GM23338 (cell line): ENCODE results near the gene ADPGK. TPM values are rescaled to one million over a fixed set of nuclear protein-coding genes. Genes with fewer than 3 reads are reported as not detected.
"Not testable (repeated sequence)": the region's sequence is repeated elsewhere in the genome, so short reads cannot be mapped to it uniquely, and the experiment has no call there.

Source experiments
- ATAC-seq: fragments of 200-7000 bp; cut with Tn5 transposase; 3 replicates; pipeline ENCODE4 v1.9.1; 2020
- DNase-seq: peaks from one replicate; pipeline ENCODE4 v3.0.0-alpha.2; 2015; ENCODE audit warnings: low spot score
- H2AFZ ChIP-seq: fragments of 200-600 bp; sonication (generic); 2 replicates; pipeline ENCODE4 v1.8.0; 2016; ENCODE audit warnings: antibody characterized with exemption, mild to moderate bottlenecking, moderate library complexity
- H3F3A ChIP-seq: fragments of 200-600 bp; sonication (generic); replicated peaks from 2 replicates; pipeline ENCODE4 v1.8.0; 2017; ENCODE audit warnings: antibody characterized with exemption, mixed run types, low read depth
- H3K27ac ChIP-seq: fragments of 200-600 bp; sonication (generic); 2 replicates; pipeline ENCODE4 v1.6.1; 2016; ENCODE audit warnings: low read depth
- H3K27me3 ChIP-seq: fragments of 200-600 bp; sonication (generic); 2 replicates; pipeline ENCODE4 v1.8.0; 2016; ENCODE audit warnings: mild to moderate bottlenecking, mixed run types, moderate library complexity; ENCODE audit not compliant: insufficient read depth
- H3K36me3 ChIP-seq: fragments of 200-600 bp; sonication (generic); 2 replicates; pipeline ENCODE4 v1.8.0; 2016; ENCODE audit warnings: mild to moderate bottlenecking; ENCODE audit not compliant: insufficient read depth
- H3K4me1 ChIP-seq: fragments of 200-600 bp; sonication (generic); 2 replicates; pipeline ENCODE4 v1.8.0; 2016; ENCODE audit warnings: mild to moderate bottlenecking, moderate library complexity; ENCODE audit not compliant: insufficient read depth
- H3K4me2 ChIP-seq: fragments of 200-600 bp; sonication (generic); 2 replicates; pipeline ENCODE4 v1.7.1; 2017; ENCODE audit warnings: mixed run types
- H3K4me3 ChIP-seq: fragments of 200-600 bp; sonication (generic); 2 replicates; pipeline ENCODE4 v1.6.1; 2016; ENCODE audit warnings: mixed run types
- H3K79me2 ChIP-seq: fragments of 200-600 bp; sonication (generic); replicated peaks from 2 replicates; pipeline ENCODE4 v1.8.0; 2017; ENCODE audit warnings: mild to moderate bottlenecking; ENCODE audit not compliant: insufficient read depth
- H3K9me2 ChIP-seq: fragments of 200-600 bp; sonication (generic); 2 replicates; pipeline ENCODE4 v1.8.0; 2017; ENCODE audit not compliant: insufficient read depth
- H4K20me1 ChIP-seq: fragments of 200-600 bp; sonication (generic); replicated peaks from 2 replicates; pipeline ENCODE4 v1.8.0; 2017; ENCODE audit warnings: mild to moderate bottlenecking; ENCODE audit not compliant: insufficient read depth
- H3K27ac Mint-ChIP-seq: 2 replicates; pipeline ENCODE4 v1.8.0; 2020; ENCODE audit warnings: inconsistent platforms, mild to moderate bottlenecking, moderate library complexity, mixed read lengths
- H3K27me3 Mint-ChIP-seq: 3 replicates; pipeline ENCODE4 v1.8.0; 2022; ENCODE audit warnings: low read depth, mild to moderate bottlenecking, moderate library complexity, mixed read lengths, inconsistent platforms; ENCODE audit not compliant: insufficient read depth, poor library complexity
- H3K36me3 Mint-ChIP-seq: 3 replicates; pipeline ENCODE4 v1.8.0; 2021; ENCODE audit warnings: low read depth, mild to moderate bottlenecking, inconsistent platforms, moderate library complexity, mixed read lengths
- H3K4me1 Mint-ChIP-seq: 3 replicates; pipeline ENCODE4 v1.8.0; 2020; ENCODE audit warnings: mild to moderate bottlenecking, inconsistent platforms, mixed read lengths
- H3K4me3 Mint-ChIP-seq: 3 replicates; pipeline ENCODE4 v1.8.0; 2021; ENCODE audit warnings: moderate library complexity, mild to moderate bottlenecking, inconsistent platforms, mixed read lengths
- H3K9me3 Mint-ChIP-seq: 3 replicates; pipeline ENCODE4 v1.8.0; 2020; ENCODE audit warnings: moderate library complexity, mild to moderate bottlenecking, inconsistent platforms, mixed read lengths
- CTCF ChIP-seq, 2 experiments: fragments of 200-600 bp in 1 of 2; sonication (generic) in 1 of 2; conservative IDR thresholded peaks; 2 replicates each; pipeline versions ENCODE4 v1.5.1 to v1.6.1; 2016 to 2017; ENCODE audit warnings: antibody characterized with exemption in 2 of 2, low read depth in 2 of 2, mild to moderate bottlenecking in 2 of 2, moderate library complexity in 1 of 2
- EZH2 ChIP-seq: fragments of 200-600 bp; sonication (generic); IDR thresholded peaks from one replicate; pipeline ENCODE4 v1.8.0; 2017; ENCODE audit warnings: antibody characterized with exemption, mild to moderate bottlenecking, low read depth; ENCODE audit not compliant: unreplicated experiment
- EZH2phosphoT487 ChIP-seq: fragments of 200-600 bp; sonication (generic); IDR thresholded peaks from one replicate; pipeline ENCODE4 v1.8.1; 2018; ENCODE audit warnings: antibody characterized with exemption; ENCODE audit not compliant: unreplicated experiment
- NANOG ChIP-seq: IDR thresholded peaks from 2 replicates; pipeline ENCODE4 v1.6.1; 2016; ENCODE audit warnings: antibody characterized with exemption, borderline replicate concordance
- POLR2AphosphoS5 ChIP-seq: IDR thresholded peaks from 2 replicates; pipeline ENCODE4 v1.6.1; 2016; ENCODE audit warnings: antibody characterized with exemption, low read depth
- ZNF331 ChIP-seq: fragments of 250-450 bp; sonication (Bioruptor Pico); IDR thresholded peaks from 2 replicates; pipeline ENCODE4 v1.5.0; 2020; ENCODE audit warnings: low read depth, mild to moderate bottlenecking, moderate library complexity
- ZNF462 ChIP-seq: fragments of 250-450 bp; sonication (Bioruptor Pico); IDR thresholded peaks from 2 replicates; pipeline ENCODE4 v1.5.0; 2020; ENCODE audit warnings: mild to moderate bottlenecking, moderate library complexity
- polyA plus RNA-seq: library from polyadenylated mRNA; unstranded; fragments of >200 nt; fragmentation: Nextera tagmentation; extraction: Ambion mirVana; gene quantifications from 2 replicates; pipeline ENCODE4 v1.2.1, GENCODE V29; 2016
- total RNA-seq: library from RNA; depleted of rRNA; stranded (reverse); fragments of >200 nt; shearing (Covaris generic); gene quantifications from 2 replicates; pipeline ENCODE4 v1.2.3, GENCODE V29; 2014

The ADPGK gene
- total and polyA plus RNA-seq, 2 experiments from 2014 or later = 21.5 to 57.0 TPM

- TF ChIP-seq ZNF462 (CRISPR knock-in tag) = no peak
- no peak for TF ChIP-seq EZH2phosphoT487
- TF ChIP-seq EZH2 = no peak
- TF ChIP-seq POLR2AphosphoS5 = no peak
- no peak for TF ChIP-seq NANOG
- no peak for TF ChIP-seq ZNF331 (CRISPR knock-in tag)
- TF ChIP-seq CTCF (conservative IDR thresholded peaks at IDR 0.05; ENCODE audit: low read depth in 2 of 2) = no peak
Observed at GRCh38 chr15:72728821-72729220, 54.7 kb downstream of the ADPGK start (continued).

- not testable (repeated sequence) for H3K4me3 Mint-ChIP-seq, H3K27me3 Mint-ChIP-seq, H3K4me1 Mint-ChIP-seq, H3K27me3 ChIP-seq, H4K20me1 ChIP-seq, H3K9me2 ChIP-seq, H2AFZ ChIP-seq, DNase-seq, H3F3A ChIP-seq, H3K27ac Mint-ChIP-seq, H3K4me3 ChIP-seq, ATAC-seq, H3K79me2 ChIP-seq, H3K9me3 Mint-ChIP-seq
- H3K36me3 Mint-ChIP-seq = peaks cover 38% of the 10 kb centered on the region
- H3K27ac ChIP-seq = peak overlapping the region; percentile 57; the same call in 1 of the 2 replicates
- peaks cover 13% of the 10 kb centered on the region for H3K4me1 ChIP-seq
- H3K4me2 ChIP-seq = 0 out of 2 replicates have a peak overlapping the region, but pooled peaks have one; percentile 17
- H3K36me3 ChIP-seq = peaks cover 13% of the 10 kb centered on the region; the same call in 1 of the 2 replicates
Observed at GRCh38 chr15:72728249-72728648, 55.3 kb downstream of the ADPGK start.
